ENCODE measurements around the gene RFX7.

DNA sequence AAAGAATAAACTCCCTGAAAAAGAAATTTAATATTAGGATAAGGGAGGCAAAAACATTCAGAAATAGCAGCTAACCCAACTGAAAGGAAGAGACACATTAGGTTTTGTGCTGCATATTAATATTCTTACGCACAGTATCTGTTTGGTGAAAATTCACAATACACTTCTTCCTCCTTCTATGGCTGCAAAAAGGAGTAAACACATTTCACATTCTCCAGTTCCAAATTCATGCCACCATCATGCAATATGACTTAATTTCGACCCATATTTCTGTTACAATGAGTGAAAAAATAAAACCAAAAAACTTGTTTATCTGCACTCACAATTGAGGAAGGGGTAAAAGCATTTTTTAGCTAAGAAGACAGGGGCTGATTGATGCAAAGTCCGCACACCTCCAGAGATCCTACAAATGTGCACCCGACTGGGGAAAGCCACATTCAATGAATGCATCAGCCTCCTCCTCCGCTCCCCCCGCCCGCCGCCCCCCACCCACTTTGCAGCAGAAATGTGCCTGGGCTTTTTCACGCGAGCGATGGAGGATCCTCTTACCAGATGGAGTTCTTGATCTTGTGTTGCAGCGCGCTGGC, 1.0 kb downstream of the RFX7 start:
- TF ChIP-seq, protein P1, sequence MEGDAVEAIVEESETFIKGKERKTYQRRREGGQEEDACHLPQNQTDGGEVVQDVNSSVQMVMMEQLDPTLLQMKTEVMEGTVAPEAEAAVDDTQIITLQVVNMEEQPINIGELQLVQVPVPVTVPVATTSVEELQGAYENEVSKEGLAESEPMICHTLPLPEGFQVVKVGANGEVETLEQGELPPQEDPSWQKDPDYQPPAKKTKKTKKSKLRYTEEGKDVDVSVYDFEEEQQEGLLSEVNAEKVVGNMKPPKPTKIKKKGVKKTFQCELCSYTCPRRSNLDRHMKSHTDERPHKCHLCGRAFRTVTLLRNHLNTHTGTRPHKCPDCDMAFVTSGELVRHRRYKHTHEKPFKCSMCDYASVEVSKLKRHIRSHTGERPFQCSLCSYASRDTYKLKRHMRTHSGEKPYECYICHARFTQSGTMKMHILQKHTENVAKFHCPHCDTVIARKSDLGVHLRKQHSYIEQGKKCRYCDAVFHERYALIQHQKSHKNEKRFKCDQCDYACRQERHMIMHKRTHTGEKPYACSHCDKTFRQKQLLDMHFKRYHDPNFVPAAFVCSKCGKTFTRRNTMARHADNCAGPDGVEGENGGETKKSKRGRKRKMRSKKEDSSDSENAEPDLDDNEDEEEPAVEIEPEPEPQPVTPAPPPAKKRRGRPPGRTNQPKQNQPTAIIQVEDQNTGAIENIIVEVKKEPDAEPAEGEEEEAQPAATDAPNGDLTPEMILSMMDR (conservative IDR thresholded peaks at IDR 0.05; ENCODE audit: low read length) = no peak
- TF ChIP-seq EZH2phosphoT487 (IDR thresholded peaks at IDR 0.05; ENCODE audit: borderline replicate concordance) = no peak

All from Loucy (cell line).